T-helper 17 cell (primary cell): ENCODE measurements around the gene LPCAT4. TPM values are rescaled to one million over a fixed set of nuclear protein-coding genes. Genes with fewer than 3 reads are reported as not detected.

ENCODE experiments used
- ATAC-seq: fragments of 150-1000 bp; cut with Tn5 transposase; 2 replicates; pipeline ENCODE4 v1.10.0; 2021; ENCODE audit warnings: mild to moderate bottlenecking, moderate library complexity
- DNase-seq, 3 donors: peaks; one replicate each; pipeline versions ENCODE4 v3.0.0 to v3.0.0-alpha.2; 2020 to 2021
- H3K9me3 ChIP-seq: one replicate; pipeline ENCODE4 v1.7.0; 2013; ENCODE audit warnings: low read length, mild to moderate bottlenecking; ENCODE audit not compliant: control insufficient read depth, poor library complexity, severe bottlenecking
- H3K27ac Mint-ChIP-seq: one replicate; pipeline ENCODE4 v1.8.0; 2022; ENCODE audit warnings: mild to moderate bottlenecking, moderate library complexity, mixed read lengths
- H3K27me3 Mint-ChIP-seq: one replicate; pipeline ENCODE4 v1.8.0; 2022; ENCODE audit warnings: mixed read lengths
- H3K36me3 Mint-ChIP-seq: one replicate; pipeline ENCODE4 v1.8.0; 2022; ENCODE audit warnings: low read depth, mixed read lengths
- H3K4me1 Mint-ChIP-seq: one replicate; pipeline ENCODE4 v1.8.0; 2022; ENCODE audit warnings: mild to moderate bottlenecking, mixed read lengths
- H3K4me3 Mint-ChIP-seq: one replicate; pipeline ENCODE4 v1.8.0; 2022; ENCODE audit warnings: mild to moderate bottlenecking, moderate library complexity, mixed read lengths
- total RNA-seq, 4 donors: library from RNA in 2 of 4; stranded (reverse) in 2 of 4; gene quantifications; one replicate each; pipeline ENCODE4 v1.2.3 and lab custom pipeline; 2022 to 2026

The LPCAT4 gene
- total RNA-seq, 2 donors from 2014 or later = 93.2 to 99.0 TPM

GRCh38 chr15:34338347-34338746, 28.6 kb downstream of the LPCAT4 start:
- H3K27ac Mint-ChIP-seq = no peak overlapping the region
- peaks cover 38% of the 10 kb centered on the region for H3K4me1 Mint-ChIP-seq
- H3K9me3 ChIP-seq = no peaks in the 10 kb centered on the region
- no peaks in the 10 kb centered on the region for H3K27me3 Mint-ChIP-seq
- H3K4me3 Mint-ChIP-seq = peak overlapping the region; percentile 98
- peaks cover 2% of the 10 kb centered on the region for H3K36me3 Mint-ChIP-seq
- ATAC-seq (no peak), DNase-seq (no peak)

GRCh38 chr15:34337557-34338306, 29.3 kb downstream of the LPCAT4 start, which contains the start of gene SLC12A6:
SLC12A6 (minus strand) TSS chr15:34337781; CDS start chr15:34336680, 1,101 bp downstream.
- H3K4me3 Mint-ChIP-seq = peak within 1 kb of the TSS; percentile 98
- H3K4me1 Mint-ChIP-seq = peaks cover 38% of the 10 kb centered on the region
- H3K27ac Mint-ChIP-seq = peak within 1 kb of the TSS; percentile 97
- DNase-seq (peak; percentile 90 to 92 (median 90)), ATAC-seq (peak; percentile 88)
- no peaks in the 10 kb centered on the region for H3K27me3 Mint-ChIP-seq
- H3K9me3 ChIP-seq = no peaks in the 10 kb centered on the region
- peaks cover 2% of the 10 kb centered on the region for H3K36me3 Mint-ChIP-seq

GRCh38 chr15:34336991-34337556, 29.9 kb downstream of the LPCAT4 start:
- peak in 1 of 3 donors; percentile 13 for DNase-seq
- peaks cover 42% of the 10 kb centered on the region for H3K4me1 Mint-ChIP-seq

GRCh38 chr15:34336231-34336990, 30.6 kb downstream of the LPCAT4 start:
- ATAC-seq = no peak

More at GRCh38 chr15:34336991-34337556, 29.9 kb downstream of the LPCAT4 start:
- Mint-ChIP-seq H3K27me3 (no peaks in the 10 kb centered on the region), H3K36me3 (peaks cover 2% of the 10 kb centered on the region), H3K27ac (peak overlapping the region; percentile 97), H3K4me3 (peak overlapping the region; percentile 98)
- ATAC-seq = peak; percentile 14
- H3K9me3 ChIP-seq = no peaks in the 10 kb centered on the region

GRCh38 chr15:34335176-34336032, 31.6 kb downstream of the LPCAT4 start:
- no peak for ATAC-seq

More at GRCh38 chr15:34336231-34336990, 30.6 kb downstream of the LPCAT4 start:
- no peak for DNase-seq
- Mint-ChIP-seq H3K27ac (peak overlapping the region; percentile 97), H3K27me3 (no peaks in the 10 kb centered on the region), H3K4me1 (peaks cover 41% of the 10 kb centered on the region), H3K36me3 (peaks cover 4% of the 10 kb centered on the region), H3K4me3 (peak overlapping the region; percentile 98)
- no peaks in the 10 kb centered on the region for H3K9me3 ChIP-seq

GRCh38 chr15:34334672-34335071, 32.3 kb downstream of the LPCAT4 start:
- Mint-ChIP-seq H3K4me1 (peaks cover 49% of the 10 kb centered on the region), H3K36me3 (peaks cover 2% of the 10 kb centered on the region), H3K4me3 (peak overlapping the region; percentile 98), H3K27ac (peak overlapping the region; percentile 97), H3K27me3 (no peaks in the 10 kb centered on the region)
- H3K9me3 ChIP-seq = no peaks in the 10 kb centered on the region
- DNase-seq (no peak), ATAC-seq (no peak)

More at GRCh38 chr15:34335176-34336032, 31.6 kb downstream of the LPCAT4 start:
- DNase-seq = no peak
- Mint-ChIP-seq H3K4me1 (peaks cover 43% of the 10 kb centered on the region), H3K27me3 (no peaks in the 10 kb centered on the region), H3K27ac (peak overlapping the region; percentile 97), H3K36me3 (peaks cover 2% of the 10 kb centered on the region), H3K4me3 (peak overlapping the region; percentile 98)
- no peaks in the 10 kb centered on the region for H3K9me3 ChIP-seq

- Mint-ChIP-seq H3K36me3 (peaks cover 2% of the 10 kb centered on the region), H3K27me3 (no peaks in the 10 kb centered on the region), H3K27ac (peak overlapping the region; percentile 97), H3K4me1 (peaks cover 56% of the 10 kb centered on the region), H3K4me3 (no peak overlapping the region)
- ATAC-seq (no peak), DNase-seq (no peak)
- H3K9me3 ChIP-seq = no peaks in the 10 kb centered on the region
Measured at GRCh38 chr15:34332553-34333120, 34.4 kb downstream of the LPCAT4 start.

GRCh38 chr15:34331809-34332208, 35.2 kb downstream of the LPCAT4 start:
- Mint-ChIP-seq H3K27me3 (no peaks in the 10 kb centered on the region), H3K27ac (peak overlapping the region; percentile 97), H3K4me1 (peaks cover 52% of the 10 kb centered on the region), H3K4me3 (peak overlapping the region; percentile 15), H3K36me3 (peaks cover 2% of the 10 kb centered on the region)
- DNase-seq (no peak), ATAC-seq (peak; percentile 43)
- H3K9me3 ChIP-seq = no peaks in the 10 kb centered on the region

- DNase-seq = no peak
- Mint-ChIP-seq H3K36me3 (peaks cover 2% of the 10 kb centered on the region), H3K27me3 (no peaks in the 10 kb centered on the region), H3K27ac (peak overlapping the region; percentile 75), H3K4me3 (no peak overlapping the region), H3K4me1 (peaks cover 38% of the 10 kb centered on the region)
- no peak for ATAC-seq
- no peaks in the 10 kb centered on the region for H3K9me3 ChIP-seq
Measured at GRCh38 chr15:34330279-34330678, 36.7 kb downstream of the LPCAT4 start.

GRCh38 chr15:34329006-34329405, 38.0 kb downstream of the LPCAT4 start:
- H3K27ac Mint-ChIP-seq = peak overlapping the region; percentile 51
- peak; percentile 23 for ATAC-seq
- H3K27me3 Mint-ChIP-seq = no peaks in the 10 kb centered on the region
- H3K36me3 Mint-ChIP-seq = peaks cover 2% of the 10 kb centered on the region
- H3K4me3 Mint-ChIP-seq = peak overlapping the region; percentile 31
- H3K9me3 ChIP-seq = no peaks in the 10 kb centered on the region
- peaks cover 33% of the 10 kb centered on the region for H3K4me1 Mint-ChIP-seq
- DNase-seq = no peak

- H3K27me3 Mint-ChIP-seq = no peaks in the 10 kb centered on the region
- H3K36me3 Mint-ChIP-seq = peaks cover 2% of the 10 kb centered on the region
- no peak overlapping the region for H3K27ac Mint-ChIP-seq
- H3K9me3 ChIP-seq = no peaks in the 10 kb centered on the region
- ATAC-seq (no peak), DNase-seq (no peak)
- peak overlapping the region; percentile 12 for H3K4me3 Mint-ChIP-seq
- peaks cover 31% of the 10 kb centered on the region for H3K4me1 Mint-ChIP-seq
Measured at GRCh38 chr15:34327906-34328305, 39.1 kb downstream of the LPCAT4 start.

- H3K4me3 Mint-ChIP-seq = no peak overlapping the region
Measured at GRCh38 chr15:34325368-34325767, 41.6 kb downstream of the LPCAT4 start.

More at GRCh38 chr15:34325368-34325767, 41.6 kb downstream of the LPCAT4 start:
- no peaks in the 10 kb centered on the region for H3K27me3 Mint-ChIP-seq
- no peaks in the 10 kb centered on the region for H3K36me3 Mint-ChIP-seq
- no peak for ATAC-seq
- H3K27ac Mint-ChIP-seq = no peak overlapping the region
- peaks cover 22% of the 10 kb centered on the region for H3K4me1 Mint-ChIP-seq
- DNase-seq = no peak
- no peaks in the 10 kb centered on the region for H3K9me3 ChIP-seq
